IMR-90 (cell line): ENCODE results near the gene BMERB1. TPM values are rescaled to one million over a fixed set of nuclear protein-coding genes. Genes with fewer than 3 reads are reported as not detected.

Experiments
- ATAC-seq: fragments of 200-7000 bp; cut with Tn5 transposase; 2 replicates; pipeline ENCODE4 v1.9.1; 2020; ENCODE audit warnings: low read depth, mild to moderate bottlenecking, moderate library complexity
- BruUV-seq: library from RNA; stranded (reverse); fragments of 400-500 nt; replicated peaks from 2 replicates; lab custom pipeline; 2021; lab: Mats Ljungman, UMichigan
- CTCF ChIA-PET: fragments of 300-600 bp; formaldehyde crosslinking; extraction: SDS; loops from one replicate; lab custom pipeline; 2021; ENCODE audit warnings: antibody characterized with exemption; lab: Yijun Ruan, JAX
- POLR2A ChIA-PET: fragments of 300-600 bp; sonication (Branson Sonifier 250); formaldehyde crosslinking; loops from one replicate; lab custom pipeline; 2022; ENCODE audit warnings: antibody characterized with exemption; ENCODE audit not compliant: unreplicated experiment; lab: Charles Lee
- DNase-seq: peaks from one replicate; pipeline ENCODE4 v3.0.0; 2013
- H2AFZ ChIP-seq: replicated peaks from 2 replicates; pipeline ENCODE3; 2013; ENCODE audit warnings: low read length, mild to moderate bottlenecking; ENCODE audit not compliant: poor library complexity
- H2AK5ac ChIP-seq: 2 replicates; pipeline ENCODE4 v1.6.1; 2013; ENCODE audit warnings: low read depth, low read length, inconsistent platforms
- H2AK9ac ChIP-seq: replicated peaks from 2 replicates; pipeline ENCODE3; 2013; ENCODE audit warnings: mild to moderate bottlenecking, low read depth, low read length, moderate library complexity; ENCODE audit not compliant: poor library complexity
- H2BK120ac ChIP-seq: 2 replicates; pipeline ENCODE4 v1.6.1; 2013; ENCODE audit warnings: low read depth, low read length, inconsistent platforms
- H2BK15ac ChIP-seq: 3 replicates; pipeline ENCODE4 v1.6.1; 2013; ENCODE audit warnings: low read depth, low read length, inconsistent platforms
- H2BK20ac ChIP-seq: 2 replicates; pipeline ENCODE4 v1.6.1; 2013; ENCODE audit warnings: low read depth, mild to moderate bottlenecking, inconsistent platforms, low read length, moderate library complexity
- H2BK5ac ChIP-seq: 2 replicates; pipeline ENCODE4 v1.6.1; 2013; ENCODE audit warnings: mild to moderate bottlenecking, low read depth, low read length, inconsistent platforms; ENCODE audit not compliant: poor library complexity, severe bottlenecking
- H3K14ac ChIP-seq: replicated peaks from 2 replicates; pipeline ENCODE4 v1.6.1; 2013; ENCODE audit warnings: low read depth, low read length, inconsistent platforms
- H3K18ac ChIP-seq: 2 replicates; pipeline ENCODE4 v1.6.1; 2013; ENCODE audit warnings: low read depth, low read length, control low read depth
- H3K23ac ChIP-seq: 2 replicates; pipeline ENCODE4 v1.6.1; 2013; ENCODE audit warnings: low read depth, low read length, inconsistent platforms
- H3K27ac ChIP-seq: 2 replicates; pipeline ENCODE4 v1.5.1; 2013; ENCODE audit warnings: mild to moderate bottlenecking, control low read depth, low read length; ENCODE audit not compliant: insufficient read depth
- H3K27me3 ChIP-seq: 2 replicates; pipeline ENCODE4 v1.6.1; 2013; ENCODE audit warnings: low read length; ENCODE audit not compliant: control insufficient read depth, insufficient read depth
- H3K36me3 ChIP-seq: 2 replicates; pipeline ENCODE4 v1.6.1; 2013; ENCODE audit warnings: low read length, mixed read lengths; ENCODE audit not compliant: control insufficient read depth, insufficient read depth
- H3K4ac ChIP-seq: 2 replicates; pipeline ENCODE4 v1.6.1; 2013; ENCODE audit warnings: low read depth, low read length, inconsistent platforms
- H3K4me1 ChIP-seq: 2 replicates; pipeline ENCODE4 v1.6.1; 2013; ENCODE audit warnings: low read length, mixed read lengths; ENCODE audit not compliant: control insufficient read depth, insufficient read depth
- H3K4me2 ChIP-seq: 2 replicates; pipeline ENCODE4 v1.6.1; 2013; ENCODE audit warnings: low read depth, mild to moderate bottlenecking, control low read depth, low read length, moderate library complexity
- H3K4me3 ChIP-seq: 2 replicates; pipeline ENCODE4 v1.5.1; 2013; ENCODE audit warnings: low read depth, mild to moderate bottlenecking, control low read depth, low read length, moderate library complexity; ENCODE audit not compliant: insufficient read depth
- H3K56ac ChIP-seq: 2 replicates; pipeline ENCODE4 v1.6.1; 2013; ENCODE audit warnings: low read length, inconsistent platforms; ENCODE audit not compliant: insufficient read depth; ENCODE audit errors: extremely low read depth
- H3K79me1 ChIP-seq, 2 experiments: 2 replicates each; pipeline ENCODE4 v1.6.1; 2013; ENCODE audit warnings: low read length in 2 of 2, inconsistent platforms in 1 of 2, low read depth in 1 of 2
- H3K9ac ChIP-seq: 2 replicates; pipeline ENCODE4 v1.6.1; 2013; ENCODE audit warnings: low read depth, low read length, control low read depth
- H3K9me1 ChIP-seq: 2 replicates; pipeline ENCODE4 v1.6.1; 2013; ENCODE audit warnings: low read length, inconsistent platforms; ENCODE audit not compliant: insufficient read depth
- H3K9me3 ChIP-seq: 2 replicates; pipeline ENCODE4 v1.6.1; 2013; ENCODE audit warnings: low read length; ENCODE audit not compliant: control insufficient read depth, insufficient read depth
- H4K20me1 ChIP-seq: 2 replicates; pipeline ENCODE4 v1.6.1; 2013; ENCODE audit warnings: low read length, inconsistent platforms; ENCODE audit not compliant: insufficient read depth
- H4K5ac ChIP-seq: 2 replicates; pipeline ENCODE4 v1.6.1; 2013; ENCODE audit warnings: mild to moderate bottlenecking, low read depth, low read length, control low read depth
- H4K8ac ChIP-seq, 2 experiments: 2 replicates each; pipeline ENCODE4 v1.6.1; 2013; ENCODE audit warnings: low read depth in 2 of 2, low read length in 2 of 2, control low read depth in 1 of 2, inconsistent platforms in 1 of 2
- H4K91ac ChIP-seq: 2 replicates; pipeline ENCODE4 v1.6.1; 2013; ENCODE audit warnings: low read depth, low read length, inconsistent platforms; ENCODE audit not compliant: insufficient read depth
- CHD1 ChIP-seq: IDR thresholded peaks from 2 replicates; pipeline ENCODE4 v1.6.1; 2012; ENCODE audit warnings: low read depth, low read length, improper control_type of control experiment
- MXI1 ChIP-seq: IDR thresholded peaks from 2 replicates; pipeline ENCODE4 v1.6.1; 2012; ENCODE audit warnings: low read depth, mild to moderate bottlenecking, low read length, moderate library complexity, borderline replicate concordance
- NFE2L2 ChIP-seq: fragments of 150-350 bp; IDR thresholded peaks from 2 replicates; pipeline ENCODE4 v1.6.1; 2016; ENCODE audit warnings: low read depth, mild to moderate bottlenecking, low read length
- RAD21 ChIP-seq: IDR thresholded peaks from 2 replicates; pipeline ENCODE4 v1.6.1; 2012; ENCODE audit warnings: low read length, improper control_type of control experiment
- SMC3 ChIP-seq: fragments of 150-350 bp; IDR thresholded peaks from 2 replicates; pipeline ENCODE4 v1.6.1; 2016; ENCODE audit warnings: low read depth, mild to moderate bottlenecking, antibody characterized with exemption, low read length, moderate library complexity
- WGBS, 2 experiments: methylation state at CpG; one replicate each; pipeline versions ENCODE4 v1.1.5 to v1.1.7; 2013; ENCODE audit warnings: missing lambda C conversion rate in 2 of 2; ENCODE audit not compliant: insufficient read length in 1 of 2; ENCODE audit errors: extremely low coverage in 2 of 2; 5-methylcytosine and 5-hydroxymethylcytosine counted together
- dilution Hi-C: fragments of 300-500 bp; cut with HindIII; formaldehyde crosslinking; loops from one replicate; pipeline ENCODE4 v1.14.3; 2018; ENCODE audit warnings: low sequenced_read_pairs; ENCODE audit not compliant: unreplicated experiment
- in situ Hi-C: fragments of 300-500 bp; cut with MboI; formaldehyde crosslinking; loops from 3 replicates; pipeline ENCODE4 v1.14.3; 2019; ENCODE audit warnings: low sequenced_read_pairs, inconsistent platforms, mixed read lengths
- intact Hi-C: fragments of 100-400 bp; cut with micrococcal nuclease; formaldehyde crosslinking; loops from 2 replicates; pipeline ENCODE4 v1.10.0; 2022
- polyA plus RNA-seq, 3 experiments: library from polyadenylated mRNA; depleted of rRNA; stranded (reverse); fragments of >200 nt; gene quantifications; 2 replicates each; pipeline ENCODE4 v1.2.3, GENCODE V29; 2012; ENCODE audit warnings: low replicate concordance in 1 of 3
- total RNA-seq: library from RNA; depleted of rRNA; stranded (reverse); fragments of >200 nt; gene quantifications from 2 replicates; pipeline ENCODE4 v1.2.3, GENCODE V29; 2012
- TF ChIP-seq, protein P1 (sequence below): fragments of 150-350 bp; IDR thresholded peaks from 2 replicates; pipeline ENCODE4 v1.6.1; 2017; ENCODE audit warnings: mild to moderate bottlenecking, antibody characterized with exemption, low read length, low read depth
- TF ChIP-seq, protein P2 (sequence below): conservative IDR thresholded peaks from 2 replicates; pipeline ENCODE4 v1.5.1; 2012; ENCODE audit warnings: mild to moderate bottlenecking, low read depth, low read length, improper control_type of control experiment
- TF ChIP-seq, protein P3 (sequence below): fragments of 150-350 bp; IDR thresholded peaks from 2 replicates; pipeline ENCODE4 v1.6.1; 2016; ENCODE audit warnings: low read depth, mild to moderate bottlenecking, low read length, moderate library complexity, borderline replicate concordance

The BMERB1 gene
- total and polyA plus RNA-seq, 2 of the 4 experiments (the other 2 are of a cell fraction) = 22.6 to 32.9 TPM

DNA sequence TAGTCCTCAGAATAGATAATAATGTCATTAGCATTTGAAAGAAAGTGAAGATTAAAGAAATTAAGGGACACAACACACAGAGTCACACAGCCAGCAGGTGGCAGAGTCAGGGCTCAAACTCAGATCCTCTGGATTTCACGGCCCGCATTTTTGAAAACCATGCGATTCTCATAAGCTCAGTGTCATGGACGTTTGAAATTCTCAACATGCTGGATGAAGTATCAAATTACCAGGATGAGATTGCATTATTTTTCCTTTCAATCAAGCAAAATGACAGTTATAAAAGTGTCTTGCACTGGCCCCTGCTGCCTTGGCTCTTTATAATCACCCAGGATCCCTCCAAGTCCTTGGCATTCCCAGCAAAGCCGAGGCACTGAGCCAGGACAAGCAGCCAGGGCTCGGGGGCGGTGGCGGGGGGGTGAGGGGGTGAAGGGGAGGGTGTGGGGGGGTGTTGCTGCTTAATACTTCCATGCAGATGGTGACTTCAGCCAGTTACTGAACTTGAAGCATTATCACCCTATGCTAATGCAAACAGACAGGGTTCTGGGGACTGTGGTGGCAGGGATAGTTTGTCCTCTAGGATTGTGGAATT lies 6.6 kb upstream of the BMERB1 start:
- no peaks in the 10 kb centered on the region for H3K9me1 ChIP-seq
- in situ Hi-C loops (loop anchor here (10.0 kb wide), 1 partner anchor 127 kb away; no protein-coding TSS in a partner anchor), dilution Hi-C loops (no loop called here), intact Hi-C loops (loop anchor here (2.0 to 10.0 kb wide), 4 partner anchors 80 to 770 kb away; no protein-coding TSS in a partner anchor)
- H4K5ac ChIP-seq = no peak overlapping the region
- H4K8ac ChIP-seq = 0 out of 4 replicates have a peak overlapping the region, but pooled peaks of 1 of the 2 experiments have one; percentile 22
- H3K14ac ChIP-seq = no peak overlapping the region
- peak overlapping the region; percentile 46 for H2BK5ac ChIP-seq
- ChIA-PET POLR2A (no interaction called here), CTCF (interaction anchor here (0.6 to 2.1 kb wide), 9 partner anchors 62 to 216 kb away, joined by 3 to 7 read pairs (median 3); no protein-coding TSS in a partner anchor)
- H3K4me3 ChIP-seq = no peak overlapping the region
- no peaks in the 10 kb centered on the region; the same call in 1 of the 2 replicates for H3K27me3 ChIP-seq
- H3K4ac ChIP-seq = no peak overlapping the region
- peak overlapping the region; percentile 17; the same call in 1 of the 2 replicates for H3K4me2 ChIP-seq
- no peaks in the 10 kb centered on the region for H3K9me3 ChIP-seq
- no peak overlapping the region for H2BK15ac ChIP-seq
- peak; percentile 94 for ATAC-seq
- H3K23ac ChIP-seq = no peak overlapping the region
- H2AFZ ChIP-seq = peak overlapping the region; percentile 79
- H3K27ac ChIP-seq = no peak overlapping the region
- DNase-seq = peak; percentile 84
- H3K9ac ChIP-seq = no peak overlapping the region; the same call in 1 of the 2 replicates
- H2AK9ac ChIP-seq = no peak overlapping the region
- H3K79me1 ChIP-seq = no peaks in the 10 kb centered on the region
- no TSS peak for BruUV-seq
- no peak overlapping the region for H2AK5ac ChIP-seq
- no CpG with 5 or more reads among the region's 8 CpGs for WGBS, 2 experiments
- H4K20me1 ChIP-seq = no peaks in the 10 kb centered on the region
- H2BK20ac ChIP-seq = peak overlapping the region; percentile 14
- no peaks in the 10 kb centered on the region for H3K36me3 ChIP-seq
- H3K56ac ChIP-seq = 0 out of 2 replicates have a peak overlapping the region, but pooled peaks have one; percentile 38
- H4K91ac ChIP-seq = no peak overlapping the region
- no peak overlapping the region for H3K18ac ChIP-seq
- H2BK120ac ChIP-seq = peak overlapping the region; percentile 57
- H3K4me1 ChIP-seq = no peaks in the 10 kb centered on the region
- TF ChIP-seq, protein P1, sequence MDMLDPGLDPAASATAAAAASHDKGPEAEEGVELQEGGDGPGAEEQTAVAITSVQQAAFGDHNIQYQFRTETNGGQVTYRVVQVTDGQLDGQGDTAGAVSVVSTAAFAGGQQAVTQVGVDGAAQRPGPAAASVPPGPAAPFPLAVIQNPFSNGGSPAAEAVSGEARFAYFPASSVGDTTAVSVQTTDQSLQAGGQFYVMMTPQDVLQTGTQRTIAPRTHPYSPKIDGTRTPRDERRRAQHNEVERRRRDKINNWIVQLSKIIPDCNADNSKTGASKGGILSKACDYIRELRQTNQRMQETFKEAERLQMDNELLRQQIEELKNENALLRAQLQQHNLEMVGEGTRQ = no peak
- TF ChIP-seq, protein P2, sequence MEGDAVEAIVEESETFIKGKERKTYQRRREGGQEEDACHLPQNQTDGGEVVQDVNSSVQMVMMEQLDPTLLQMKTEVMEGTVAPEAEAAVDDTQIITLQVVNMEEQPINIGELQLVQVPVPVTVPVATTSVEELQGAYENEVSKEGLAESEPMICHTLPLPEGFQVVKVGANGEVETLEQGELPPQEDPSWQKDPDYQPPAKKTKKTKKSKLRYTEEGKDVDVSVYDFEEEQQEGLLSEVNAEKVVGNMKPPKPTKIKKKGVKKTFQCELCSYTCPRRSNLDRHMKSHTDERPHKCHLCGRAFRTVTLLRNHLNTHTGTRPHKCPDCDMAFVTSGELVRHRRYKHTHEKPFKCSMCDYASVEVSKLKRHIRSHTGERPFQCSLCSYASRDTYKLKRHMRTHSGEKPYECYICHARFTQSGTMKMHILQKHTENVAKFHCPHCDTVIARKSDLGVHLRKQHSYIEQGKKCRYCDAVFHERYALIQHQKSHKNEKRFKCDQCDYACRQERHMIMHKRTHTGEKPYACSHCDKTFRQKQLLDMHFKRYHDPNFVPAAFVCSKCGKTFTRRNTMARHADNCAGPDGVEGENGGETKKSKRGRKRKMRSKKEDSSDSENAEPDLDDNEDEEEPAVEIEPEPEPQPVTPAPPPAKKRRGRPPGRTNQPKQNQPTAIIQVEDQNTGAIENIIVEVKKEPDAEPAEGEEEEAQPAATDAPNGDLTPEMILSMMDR = peak; percentile 76
- TF ChIP-seq MXI1 (peak; percentile 96), RAD21 (peak; percentile 73), CHD1 (no peak), SMC3 (peak; percentile 94), NFE2L2 (peak; percentile 59; the same call in 1 of the 2 replicates)
- TF ChIP-seq, protein P3, sequence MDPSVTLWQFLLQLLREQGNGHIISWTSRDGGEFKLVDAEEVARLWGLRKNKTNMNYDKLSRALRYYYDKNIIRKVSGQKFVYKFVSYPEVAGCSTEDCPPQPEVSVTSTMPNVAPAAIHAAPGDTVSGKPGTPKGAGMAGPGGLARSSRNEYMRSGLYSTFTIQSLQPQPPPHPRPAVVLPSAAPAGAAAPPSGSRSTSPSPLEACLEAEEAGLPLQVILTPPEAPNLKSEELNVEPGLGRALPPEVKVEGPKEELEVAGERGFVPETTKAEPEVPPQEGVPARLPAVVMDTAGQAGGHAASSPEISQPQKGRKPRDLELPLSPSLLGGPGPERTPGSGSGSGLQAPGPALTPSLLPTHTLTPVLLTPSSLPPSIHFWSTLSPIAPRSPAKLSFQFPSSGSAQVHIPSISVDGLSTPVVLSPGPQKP = no peak
